GM18870 (cell line): ENCODE measurements around the gene TMEM151A.
"Not testable (repeated sequence)": the region's sequence is repeated elsewhere in the genome, so short reads cannot be mapped to it uniquely, and the experiment has no call there.

ENCODE experiments used
- ATAC-seq: cut with Tn5 transposase; IDR thresholded peaks from one replicate; pipeline ENCODE4 v1.9.1; 2021; ENCODE audit warnings: moderate library complexity; ENCODE audit not compliant: unreplicated experiment

TMEM151A gene

GRCh38 chr11:66291706-66292542 is at the start of gene TMEM151A:
Gene TMEM151A, plus strand, starts transcription at chr11:66291894. Its CDS starts 120 bp downstream, at chr11:66292014.
- ATAC-seq, result no peak

GRCh38 chr11:66242095-66242765 is 49.5 kb upstream of the TMEM151A start:
- no peak for ATAC-seq

GRCh38 chr11:66243782-66244535 is 47.7 kb upstream of the TMEM151A start:
- no peak for ATAC-seq

- ATAC-seq, result no peak
These were observed 44.4 kb upstream of the TMEM151A start for GRCh38 chr11:66247295-66247694.

GRCh38 chr11:66247801-66248200 is 43.9 kb upstream of the TMEM151A start:
- no peak for ATAC-seq

GRCh38 chr11:66248903-66249302 is 42.8 kb upstream of the TMEM151A start:
- ATAC-seq, result no peak

- no peak for ATAC-seq
These were observed 39.9 kb upstream of the TMEM151A start for GRCh38 chr11:66251809-66252208.

- ATAC-seq, result not testable (repeated sequence)
These were observed 38.6 kb upstream of the TMEM151A start for GRCh38 chr11:66253081-66253480.

- no peak for ATAC-seq
These were observed 33.2 kb upstream of the TMEM151A start for GRCh38 chr11:66258473-66258893.

GRCh38 chr11:66259225-66259624 is 32.5 kb upstream of the TMEM151A start:
- no peak for ATAC-seq

- no peak for ATAC-seq
These were observed 31.7 kb upstream of the TMEM151A start for GRCh38 chr11:66259956-66260355.

GRCh38 chr11:66261578-66261977 is 30.1 kb upstream of the TMEM151A start:
- no peak for ATAC-seq

GRCh38 chr11:66262191-66262590 is 29.5 kb upstream of the TMEM151A start:
- ATAC-seq, result no peak

- ATAC-seq, result no peak
These were observed 29.0 kb upstream of the TMEM151A start for GRCh38 chr11:66262696-66263095.

- no peak for ATAC-seq
These were observed 28.5 kb upstream of the TMEM151A start for GRCh38 chr11:66263231-66263630.

GRCh38 chr11:66263785-66264184 is 27.9 kb upstream of the TMEM151A start:
- ATAC-seq, result no peak

- no peak for ATAC-seq
These were observed 27.3 kb upstream of the TMEM151A start for GRCh38 chr11:66264383-66264782.

GRCh38 chr11:66264914-66265313 is 26.8 kb upstream of the TMEM151A start:
- ATAC-seq, result no peak

GRCh38 chr11:66265531-66266377 is 25.9 kb upstream of the TMEM151A start:
- ATAC-seq, result no peak

- no peak for ATAC-seq
These were observed 25.2 kb upstream of the TMEM151A start for GRCh38 chr11:66266378-66267038.
